Measurements from ENCODE around the gene CD59. TPM values are rescaled to one million over a fixed set of nuclear protein-coding genes. Genes with fewer than 3 reads are reported as not detected.

Gene CD59
- total RNA-seq, 3 donors from 2014 or later (not counting 1 experiment from before 2014, with no cell fraction given): 25.0 to 29.4 (median 26.4) TPM

GRCh38 chr11:33659370-33660139, 76.7 kb downstream of the CD59 start:
- WGBS (ENCODE audit: insufficient coverage): 81% methylated on average over 5 of the region's 5 CpGs
- no peak for DNase-seq
- no peaks in the 10 kb centered on the region for H3K9me3 Mint-ChIP-seq

GRCh38 chr11:33658195-33658900, 77.9 kb downstream of the CD59 start:
- H3K27me3 ChIP-seq (ENCODE audit: control insufficient read depth, insufficient read depth, low read length): no peaks in the 10 kb centered on the region
- H3K27ac ChIP-seq (ENCODE audit: low read length): no peak overlapping the region
- no peak for ATAC-seq
- no peaks in the 10 kb centered on the region for H3K9me3 Mint-ChIP-seq
- H3K27ac Mint-ChIP-seq: no peak overlapping the region
- H3K4me3 Mint-ChIP-seq: no peak overlapping the region
- H3K9me3 ChIP-seq (ENCODE audit: control insufficient read depth, insufficient read depth, low read length): no peaks in the 10 kb centered on the region
- H3K36me3 ChIP-seq (ENCODE audit: control insufficient read depth, insufficient read depth, low read length): no peaks in the 10 kb centered on the region
- WGBS (ENCODE audit: insufficient coverage): 88% methylated on average over 21 of the region's 22 CpGs
- no peak overlapping the region for H3K4me3 ChIP-seq (ENCODE audit: low read length)
- intact Hi-C loops (cut with micrococcal nuclease): no loop called here
- peaks cover 0 to 7% of the 10 kb centered on the region in 2 donors for H3K27me3 Mint-ChIP-seq (ENCODE audit: low read depth in 2 of 2)
- no peaks in the 10 kb centered on the region for H3K36me3 Mint-ChIP-seq
- H3K4me1 ChIP-seq (ENCODE audit: control insufficient read depth, insufficient read depth, low read length): no peaks in the 10 kb centered on the region
- no peak for DNase-seq
- no peak for TF ChIP-seq CTCF (IDR thresholded peaks at IDR 0.05)
- H3K4me1 Mint-ChIP-seq: no peaks in the 10 kb centered on the region

More at GRCh38 chr11:33659370-33660139, 76.7 kb downstream of the CD59 start:
- intact Hi-C loops (cut with micrococcal nuclease): no loop called here
- Histone ChIP-seq H3K36me3 (ENCODE audit: control insufficient read depth, insufficient read depth, low read length) (no peaks in the 10 kb centered on the region), H3K4me3 (ENCODE audit: low read length) (no peak overlapping the region), H3K27me3 (ENCODE audit: control insufficient read depth, insufficient read depth, low read length) (no peaks in the 10 kb centered on the region), H3K27ac (ENCODE audit: low read length) (no peak overlapping the region), H3K4me1 (ENCODE audit: control insufficient read depth, insufficient read depth, low read length) (no peaks in the 10 kb centered on the region), H3K9me3 (ENCODE audit: control insufficient read depth, insufficient read depth, low read length) (no peaks in the 10 kb centered on the region)
- H3K27ac Mint-ChIP-seq: no peak overlapping the region
- no peak for ATAC-seq
- TF ChIP-seq CTCF (IDR thresholded peaks at IDR 0.05): no peak
- no peaks in the 10 kb centered on the region for H3K36me3 Mint-ChIP-seq
- H3K4me1 Mint-ChIP-seq: no peaks in the 10 kb centered on the region
- peaks cover 7% of the 10 kb centered on the region in 2 donors for H3K27me3 Mint-ChIP-seq (ENCODE audit: low read depth in 2 of 2)
- H3K4me3 Mint-ChIP-seq: no peak overlapping the region

- Mint-ChIP-seq H3K9me3 (no peaks in the 10 kb centered on the region), H3K4me1 (no peaks in the 10 kb centered on the region), H3K27me3 (ENCODE audit: low read depth in 2 of 2) (peaks cover 0 to 7% of the 10 kb centered on the region in 2 donors), H3K4me3 (no peak overlapping the region), H3K27ac (no peak overlapping the region), H3K36me3 (no peaks in the 10 kb centered on the region)
- no peak for TF ChIP-seq CTCF (IDR thresholded peaks at IDR 0.05)
- intact Hi-C loops (cut with micrococcal nuclease): no loop called here
- ATAC-seq (no peak), DNase-seq (no peak)
- no peaks in the 10 kb centered on the region for H3K36me3 ChIP-seq (ENCODE audit: control insufficient read depth, insufficient read depth, low read length)
- H3K4me1 ChIP-seq (ENCODE audit: control insufficient read depth, insufficient read depth, low read length): no peaks in the 10 kb centered on the region
- no peak overlapping the region for H3K4me3 ChIP-seq (ENCODE audit: low read length)
- no peaks in the 10 kb centered on the region for H3K9me3 ChIP-seq (ENCODE audit: control insufficient read depth, insufficient read depth, low read length)
- H3K27ac ChIP-seq (ENCODE audit: low read length): no peak overlapping the region
- 93% methylated on average over 3 of the region's 3 CpGs for WGBS (ENCODE audit: insufficient coverage)
- H3K27me3 ChIP-seq (ENCODE audit: control insufficient read depth, insufficient read depth, low read length): no peaks in the 10 kb centered on the region
These were observed 78.5 kb downstream of the CD59 start for GRCh38 chr11:33657757-33658156.
